H1 (cell line): ENCODE data around the gene DCLRE1B. TPM values are rescaled to one million over a fixed set of nuclear protein-coding genes. Genes with fewer than 3 reads are reported as not detected.

ENCODE experiments used
- EZH2 ChIP-seq: fragments of 200-600 bp; sonication (generic); IDR thresholded peaks from 2 replicates; pipeline ENCODE4 v1.7.1; 2012; ENCODE audit warnings: low read depth, mild to moderate bottlenecking, moderate library complexity, low read length, inconsistent platforms; ENCODE audit not compliant: severe bottlenecking
- KDM5A ChIP-seq: fragments of 200-600 bp; IDR thresholded peaks from 2 replicates; pipeline ENCODE4 v1.7.1; 2012; ENCODE audit warnings: mild to moderate bottlenecking, low read length, inconsistent platforms, mixed read lengths
- polyA plus RNA-seq, 7 experiments: library from polyadenylated mRNA; depleted of rRNA in 3 of 7; stranded (reverse) in 5 of 7; unstranded in 2 of 7; fragments of >200 nt in 5 of 7; fragments of 200-250 nt in 2 of 7; gene quantifications; 1 replicate in 5 of 7; 2 replicates in 1 of 7; 4 replicates in 1 of 7; pipeline versions ENCODE4 v1.2.1 to v1.2.3, GENCODE V29; 2011 to 2013; ENCODE audit warnings: missing spikeins in 2 of 7, mixed read lengths in 2 of 7
- total RNA-seq: library from RNA; stranded (reverse); fragmentation: NEBNext Ultra II Directional; extraction: Animal tissue kit (Norgen Biotek cat#: 25700); gene quantifications from 2 replicates; pipeline ENCODE4 v1.2.1, GENCODE V29; 2021

DCLRE1B gene
- total and polyA plus RNA-seq, 2 of the 8 experiments (the other 6 are each of a cell fraction or from before 2014, with no cell fraction given), result 5.5 to 11.0 TPM

GRCh38 chr1:113879739-113880038, 25.4 kb upstream of the DCLRE1B start (continued):
- no peak for TF ChIP-seq KDM5A
- no peak for TF ChIP-seq EZH2
